GM12873 (cell line): ENCODE data around the gene SULT4A1.

Experiments used
- TF ChIP-seq, protein P1 (sequence below): IDR thresholded peaks from 2 replicates; pipeline ENCODE4 v1.5.1; 2012; ENCODE audit warnings: low read depth, mild to moderate bottlenecking, moderate library complexity, low read length, control low read depth; ENCODE audit not compliant: insufficient read depth; ENCODE audit errors: missing control alignments

SULT4A1 gene

DNA sequence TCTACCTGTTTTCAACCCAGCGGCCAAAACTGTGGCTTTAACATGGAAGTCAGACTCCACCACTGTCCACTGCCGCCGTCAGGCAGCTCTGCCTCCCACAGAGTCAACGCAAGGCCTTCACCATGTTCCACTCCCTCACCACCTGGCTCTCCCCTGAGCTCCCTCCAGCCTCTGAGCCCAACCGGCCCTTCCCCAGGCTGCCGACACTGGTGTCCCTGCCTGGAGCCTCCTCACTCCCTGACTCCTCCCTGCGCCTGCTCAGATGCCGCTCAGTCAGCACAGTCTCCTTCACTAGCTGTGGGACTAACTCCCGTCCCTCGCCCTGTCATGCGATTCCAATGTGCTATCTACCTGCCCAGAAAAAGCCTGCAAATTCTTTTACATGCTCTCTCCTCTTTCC is 16.3 kb downstream of the SULT4A1 start:
- TF ChIP-seq, protein P1, sequence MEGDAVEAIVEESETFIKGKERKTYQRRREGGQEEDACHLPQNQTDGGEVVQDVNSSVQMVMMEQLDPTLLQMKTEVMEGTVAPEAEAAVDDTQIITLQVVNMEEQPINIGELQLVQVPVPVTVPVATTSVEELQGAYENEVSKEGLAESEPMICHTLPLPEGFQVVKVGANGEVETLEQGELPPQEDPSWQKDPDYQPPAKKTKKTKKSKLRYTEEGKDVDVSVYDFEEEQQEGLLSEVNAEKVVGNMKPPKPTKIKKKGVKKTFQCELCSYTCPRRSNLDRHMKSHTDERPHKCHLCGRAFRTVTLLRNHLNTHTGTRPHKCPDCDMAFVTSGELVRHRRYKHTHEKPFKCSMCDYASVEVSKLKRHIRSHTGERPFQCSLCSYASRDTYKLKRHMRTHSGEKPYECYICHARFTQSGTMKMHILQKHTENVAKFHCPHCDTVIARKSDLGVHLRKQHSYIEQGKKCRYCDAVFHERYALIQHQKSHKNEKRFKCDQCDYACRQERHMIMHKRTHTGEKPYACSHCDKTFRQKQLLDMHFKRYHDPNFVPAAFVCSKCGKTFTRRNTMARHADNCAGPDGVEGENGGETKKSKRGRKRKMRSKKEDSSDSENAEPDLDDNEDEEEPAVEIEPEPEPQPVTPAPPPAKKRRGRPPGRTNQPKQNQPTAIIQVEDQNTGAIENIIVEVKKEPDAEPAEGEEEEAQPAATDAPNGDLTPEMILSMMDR, result no peak

DNA sequence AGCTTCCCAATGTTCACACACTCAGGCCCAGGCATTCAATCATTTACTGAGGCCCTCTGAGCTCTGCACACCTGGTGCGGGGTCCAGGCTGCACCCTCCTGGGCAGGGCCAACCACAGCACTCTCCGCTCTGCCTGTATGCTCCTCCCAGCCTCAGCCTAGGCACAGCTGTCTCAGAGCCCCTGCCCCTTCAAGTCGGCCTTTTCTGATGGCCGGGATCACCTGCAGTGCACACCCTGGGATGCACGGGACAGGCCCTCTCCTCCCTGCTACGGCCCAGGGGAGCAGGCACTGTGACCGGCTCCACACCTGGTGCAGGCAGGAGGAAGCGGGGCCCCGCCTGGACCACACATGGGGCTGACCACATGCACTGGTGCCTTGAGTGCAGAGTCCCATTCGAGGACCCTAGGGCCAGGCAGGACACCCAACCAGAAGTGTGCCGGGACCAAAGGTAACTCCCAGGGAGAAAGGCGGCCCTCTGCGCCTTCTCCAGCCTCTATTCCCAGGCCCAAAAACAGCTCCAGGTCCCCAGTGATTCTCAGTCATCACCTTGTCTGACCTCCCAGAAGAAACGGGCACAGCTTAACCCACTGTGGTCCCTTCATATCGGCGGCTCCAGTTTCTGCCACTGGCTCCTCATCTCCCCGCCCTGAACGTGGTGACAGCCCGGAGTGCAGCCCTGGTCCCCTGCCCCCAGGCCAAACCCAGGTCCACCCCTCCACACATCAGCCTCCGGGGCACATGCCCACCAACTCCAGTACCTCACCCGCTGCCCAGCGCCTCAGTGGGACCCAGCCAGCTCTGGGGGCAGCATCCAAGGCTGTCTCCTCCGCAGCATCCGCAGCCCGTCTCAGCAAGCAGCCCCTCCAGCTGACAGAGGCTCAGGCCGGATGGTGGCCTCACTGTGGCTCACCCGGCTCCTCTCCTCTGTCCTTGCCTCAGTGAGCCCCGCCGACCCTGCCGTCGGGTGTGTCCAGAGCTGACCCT is 17.5 kb downstream of the SULT4A1 start:
- TF ChIP-seq, protein P1, result no peak

- TF ChIP-seq, protein P1, result no peak
Observed at GRCh38 chr22:43843783-43844530, 18.4 kb downstream of the SULT4A1 start.

GRCh38 chr22:43841742-43842141 is 20.6 kb downstream of the SULT4A1 start:
- TF ChIP-seq, protein P1, result no peak

DNA sequence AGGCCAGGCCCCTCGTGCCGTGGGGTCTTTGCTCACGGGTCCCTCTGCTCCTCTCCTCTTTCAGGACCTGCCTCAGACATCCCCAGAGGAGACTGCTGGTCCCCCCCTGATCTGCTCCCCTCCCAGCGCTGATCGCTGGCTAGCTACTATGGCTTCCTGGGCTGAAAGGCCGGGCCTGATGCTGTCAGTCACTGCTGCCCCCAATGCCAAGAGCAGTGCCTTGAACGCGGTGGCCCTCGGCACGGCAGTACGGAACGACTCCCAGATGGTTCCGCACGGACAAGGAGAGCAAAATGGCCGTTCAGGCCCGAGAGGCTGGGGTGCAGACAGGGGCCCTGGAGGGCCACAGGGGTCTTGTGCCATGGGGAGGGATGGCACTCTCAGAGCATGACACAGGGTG is 21.5 kb downstream of the SULT4A1 start:
- TF ChIP-seq, protein P1, result no peak

GRCh38 chr22:43840431-43840830 is 21.9 kb downstream of the SULT4A1 start:
- TF ChIP-seq, protein P1, result no peak

DNA sequence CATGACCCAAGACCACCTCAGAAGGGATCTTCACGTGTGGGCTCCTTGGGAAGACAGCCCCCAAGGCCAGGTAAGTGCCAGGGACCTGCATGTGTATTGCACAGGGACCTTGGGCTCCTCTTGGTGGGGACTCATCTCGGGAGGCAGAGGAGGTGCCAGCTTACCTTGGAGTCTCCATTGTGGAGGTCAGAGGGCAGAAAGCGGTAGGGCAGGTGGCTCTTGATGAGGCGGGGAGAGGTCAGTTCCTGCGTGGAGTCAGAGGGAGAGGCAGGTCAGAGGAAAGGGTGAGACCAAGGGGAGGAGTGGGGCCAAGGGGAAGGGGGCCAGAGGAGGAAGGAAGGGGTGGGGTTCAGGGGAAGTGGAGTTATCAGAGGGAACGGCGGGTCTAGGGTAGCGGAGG is 22.5 kb downstream of the SULT4A1 start:
- TF ChIP-seq, protein P1, result no peak
